ENCODE measurements around the gene LYSET. TPM values are rescaled to one million over a fixed set of nuclear protein-coding genes. Genes with fewer than 3 reads are reported as not detected.
"Not testable (repeated sequence)": the region's sequence is repeated elsewhere in the genome, so short reads cannot be mapped to it uniquely, and the experiment has no call there.

The LYSET gene
- total and polyA plus RNA-seq, 7 donors: 10.0 to 58.3 (median 16.9) TPM

- intact Hi-C loops (cut with DNase I): no loop called here
- no peak for DNase-seq
Measured at GRCh38 chr14:93155667-93156066, 29.4 kb upstream of the LYSET start.

GRCh38 chr14:93156693-93157369 is 28.3 kb upstream of the LYSET start:
- Histone ChIP-seq H3K27ac (no peak overlapping the region), H3K9me3 (no peaks in the 10 kb centered on the region), H3K27me3 (no peaks in the 10 kb centered on the region), H3K4me1 (no peaks in the 10 kb centered on the region), H3K4me3 (no peak overlapping the region), H3K36me3 (no peaks in the 10 kb centered on the region)
- no peak for DNase-seq
- WGBS, 2 donors: 75 to 76% methylated on average over 8 of the region's 8 CpGs
- intact Hi-C loops (cut with DNase I): no loop called here
- no peak for TF ChIP-seq POLR2AphosphoS5 (IDR thresholded peaks at IDR 0.05)
- no peak for TF ChIP-seq EP300 (IDR thresholded peaks at IDR 0.05)
- no peak for TF ChIP-seq CTCF (IDR thresholded peaks at IDR 0.05)
- TF ChIP-seq POLR2A (IDR thresholded peaks at IDR 0.05): no peak

More at GRCh38 chr14:93155667-93156066, 29.4 kb upstream of the LYSET start:
- TF ChIP-seq POLR2AphosphoS5 (IDR thresholded peaks at IDR 0.05) (no peak), EP300 (IDR thresholded peaks at IDR 0.05) (no peak), CTCF (IDR thresholded peaks at IDR 0.05) (no peak), POLR2A (IDR thresholded peaks at IDR 0.05) (no peak)
- 86 to 87% methylated on average over 2 of the region's 2 CpGs for whole genome bisulfite sequencing, 2 donors
- H3K4me3 ChIP-seq: no peak overlapping the region
- no peak overlapping the region for H3K27ac ChIP-seq
- H3K9me3 ChIP-seq: no peaks in the 10 kb centered on the region
- H3K4me1 ChIP-seq: no peaks in the 10 kb centered on the region
- H3K27me3 ChIP-seq: no peaks in the 10 kb centered on the region
- no peaks in the 10 kb centered on the region for H3K36me3 ChIP-seq

GRCh38 chr14:93158349-93158748 is 26.8 kb upstream of the LYSET start:
- WGBS, 2 donors: 83 to 88% methylated on average over 7 of the region's 7 CpGs
- H3K36me3 ChIP-seq; H3K9me3 ChIP-seq; H3K4me3 ChIP-seq; intact Hi-C loops (cut with DNase I); H3K27me3 ChIP-seq; DNase-seq; H3K27ac ChIP-seq; H3K4me1 ChIP-seq: not testable (repeated sequence)

GRCh38 chr14:93159625-93160352 is 25.3 kb upstream of the LYSET start:
- intact Hi-C loops (cut with DNase I): not testable (repeated sequence)
- WGBS, 2 donors: 35 to 68% methylated on average over 5 of the region's 5 CpGs

GRCh38 chr14:93160353-93160801 is 24.7 kb upstream of the LYSET start:
- intact Hi-C loops (cut with DNase I): no loop called here
- no peak for TF ChIP-seq POLR2AphosphoS5 (IDR thresholded peaks at IDR 0.05)
- TF ChIP-seq POLR2A (IDR thresholded peaks at IDR 0.05): no peak
- TF ChIP-seq EP300 (IDR thresholded peaks at IDR 0.05): no peak
- TF ChIP-seq CTCF (IDR thresholded peaks at IDR 0.05): no peak
- 30 to 51% methylated on average over 4 of the region's 4 CpGs for WGBS, 2 donors
- Histone ChIP-seq H3K9me3 (no peaks in the 10 kb centered on the region), H3K27ac (no peak overlapping the region), H3K4me3 (no peak overlapping the region), H3K36me3 (no peaks in the 10 kb centered on the region), H3K27me3 (no peaks in the 10 kb centered on the region), H3K4me1 (no peaks in the 10 kb centered on the region)
- DNase-seq: no peak

More at GRCh38 chr14:93159625-93160352, 25.3 kb upstream of the LYSET start:
- not testable (repeated sequence) for DNase-seq, H3K4me1 ChIP-seq, H3K27me3 ChIP-seq, H3K36me3 ChIP-seq, H3K27ac ChIP-seq, H3K4me3 ChIP-seq, H3K9me3 ChIP-seq

All from sigmoid colon (tissue), 7 donors.